ENCODE data around the gene GYPC.
"Not testable (repeated sequence)": the region's sequence is repeated elsewhere in the genome, so short reads cannot be mapped to it uniquely, and the experiment has no call there.

The GYPC gene, protein sequence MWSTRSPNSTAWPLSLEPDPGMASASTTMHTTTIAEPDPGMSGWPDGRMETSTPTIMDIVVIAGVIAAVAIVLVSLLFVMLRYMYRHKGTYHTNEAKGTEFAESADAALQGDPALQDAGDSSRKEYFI

DNA sequence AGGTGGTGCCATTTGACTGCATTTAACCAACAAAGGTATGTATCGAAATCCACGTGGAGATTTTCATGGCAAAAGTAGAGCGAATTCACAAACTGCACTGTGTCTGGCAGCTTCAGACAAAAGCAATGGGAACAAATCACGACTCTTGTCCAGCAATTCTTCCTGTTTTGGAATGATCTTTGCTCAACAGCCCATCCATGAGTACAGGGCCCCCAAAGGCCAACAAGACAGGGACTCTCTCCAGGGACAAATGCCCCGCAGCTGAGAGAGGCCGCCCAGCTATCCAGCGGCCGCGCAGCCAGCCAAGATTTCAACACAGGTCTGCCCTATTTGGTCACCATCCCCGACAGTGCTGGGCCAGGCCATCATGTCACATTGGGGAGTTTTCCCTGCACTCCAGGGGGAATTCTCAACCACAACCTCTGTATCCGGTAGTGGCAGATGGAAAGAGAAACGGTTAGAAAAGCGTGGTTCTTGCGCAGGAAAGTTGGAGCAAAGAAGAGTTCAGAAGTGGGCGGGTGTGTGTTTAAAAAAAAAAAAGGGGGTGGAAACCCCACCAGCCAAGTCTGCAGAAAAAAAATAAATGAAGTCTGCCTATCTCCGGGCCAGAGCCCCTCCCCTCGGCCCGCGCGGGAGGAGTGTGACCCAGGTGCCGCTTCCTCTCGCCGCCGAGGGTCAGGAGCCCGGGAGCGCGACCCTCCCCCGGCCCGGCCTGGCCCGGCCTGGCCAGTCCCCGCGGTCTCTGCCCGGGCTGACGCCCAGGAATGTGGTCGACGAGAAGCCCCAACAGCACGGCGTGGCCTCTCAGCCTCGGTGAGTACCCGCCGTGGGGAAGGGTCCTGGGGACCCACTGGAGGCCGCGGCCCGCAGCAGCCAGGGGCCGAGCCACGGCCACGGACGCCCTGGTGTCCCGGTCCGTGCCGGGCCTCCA is at the start of gene GYPC:
Gene GYPC (plus strand): TSS at position 659 of the 931 bp plus-strand sequence. CDS start 106 bp downstream, at position 765.
- DNase-seq (ENCODE audit: insufficient read length, low spot score) (no peak), FAIRE-seq (peak; percentile 28)

DNA sequence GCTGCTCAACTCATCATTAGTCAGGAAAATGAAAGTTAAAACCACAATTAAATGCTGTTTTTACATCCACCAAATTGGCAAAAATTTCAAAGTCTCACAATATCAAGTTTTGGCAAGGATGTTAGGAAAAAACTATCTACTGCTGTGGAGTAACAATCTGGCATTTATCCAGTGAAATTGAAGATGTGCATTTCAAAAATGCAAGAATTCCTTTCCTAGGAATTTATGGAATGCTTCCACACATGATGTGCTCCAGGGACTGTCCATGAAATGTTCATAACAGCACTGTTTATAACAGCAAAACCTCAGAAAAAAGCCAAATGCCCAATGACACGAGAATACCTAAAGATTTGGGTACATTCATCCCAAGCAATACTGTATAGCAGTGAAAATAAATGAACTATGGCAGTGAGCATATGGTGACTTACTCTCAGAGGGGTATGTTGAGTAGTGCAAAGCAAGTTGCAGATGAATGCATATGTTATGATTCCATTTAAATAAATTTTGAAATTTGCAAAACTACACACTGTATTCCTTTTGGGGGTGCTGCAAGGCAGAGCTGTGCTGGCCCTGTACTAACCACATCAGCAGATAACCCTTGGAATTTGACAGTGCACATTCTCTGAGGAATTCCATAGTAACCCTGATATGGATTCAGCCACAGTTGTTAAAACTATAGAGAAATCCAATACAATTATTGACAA is 41.3 kb upstream of the GYPC start:
- no peak for DNase-seq (ENCODE audit: insufficient read length, low spot score)
- no peak for FAIRE-seq

DNA sequence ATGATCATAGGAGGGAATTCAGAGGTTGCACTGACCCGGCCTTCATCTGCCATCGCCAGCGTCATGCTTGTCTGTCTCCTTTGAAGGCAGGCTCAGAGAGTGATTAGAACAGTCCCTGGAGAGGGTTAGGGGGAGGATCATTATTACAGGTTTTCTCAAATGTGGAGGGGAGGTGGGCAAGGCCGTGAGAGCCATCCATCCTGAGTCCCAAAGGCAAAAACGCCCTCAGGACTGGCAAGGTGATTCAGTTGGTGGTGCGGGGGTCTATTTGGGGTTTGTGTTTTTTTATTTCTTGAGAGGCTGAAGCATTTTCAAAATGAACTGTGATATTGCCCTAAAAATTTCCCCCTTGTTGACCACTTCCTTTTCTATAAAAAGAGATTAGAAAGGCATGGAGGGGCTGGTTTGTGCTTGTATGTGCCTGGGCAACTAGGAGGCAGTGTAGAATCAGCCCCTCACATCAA is 39.3 kb upstream of the GYPC start:
- no peak for FAIRE-seq
- DNase-seq (ENCODE audit: insufficient read length, low spot score): no peak

DNA sequence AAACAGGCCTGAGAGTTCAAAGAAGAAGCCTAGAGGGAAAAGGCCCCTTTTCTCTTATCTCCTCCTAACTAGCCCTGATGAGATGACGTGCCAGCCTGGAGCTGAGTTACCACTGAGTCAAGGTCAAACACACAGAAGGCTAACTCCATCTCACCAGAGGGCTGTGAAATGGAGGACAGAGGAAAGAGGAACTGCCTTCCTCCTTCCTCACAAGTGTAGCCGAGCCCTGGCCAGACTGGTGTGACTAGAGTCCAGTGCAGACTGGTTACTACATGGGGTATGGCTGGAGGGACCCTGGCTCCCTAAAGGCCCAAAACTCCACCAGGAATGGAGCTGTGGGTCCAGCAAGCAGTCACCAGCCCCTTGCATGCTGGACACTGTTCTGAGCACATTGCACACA is 35.7 kb upstream of the GYPC start:
- no peak for FAIRE-seq
- DNase-seq (ENCODE audit: insufficient read length, low spot score): no peak

DNA sequence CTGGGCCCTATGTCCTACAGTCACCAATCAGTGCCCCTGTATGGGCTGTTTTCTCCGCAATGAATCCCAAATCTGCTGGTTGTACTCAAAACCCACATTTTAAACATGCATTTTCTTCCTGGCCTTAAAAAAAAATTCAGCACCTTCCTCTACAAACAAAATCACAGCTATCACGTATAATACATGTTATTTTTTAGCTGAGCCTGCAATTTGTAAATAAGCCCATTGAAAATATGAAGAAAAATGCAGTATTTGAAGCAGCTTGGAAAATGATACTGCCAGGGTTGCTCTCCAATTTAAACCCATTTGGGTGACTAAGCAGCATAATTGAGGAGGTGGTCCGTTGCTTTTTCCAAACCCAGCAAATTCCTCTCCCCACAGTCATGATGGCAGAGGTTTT is 33.0 kb upstream of the GYPC start:
- no peak for DNase-seq (ENCODE audit: insufficient read length, low spot score)
- no peak for FAIRE-seq

DNA sequence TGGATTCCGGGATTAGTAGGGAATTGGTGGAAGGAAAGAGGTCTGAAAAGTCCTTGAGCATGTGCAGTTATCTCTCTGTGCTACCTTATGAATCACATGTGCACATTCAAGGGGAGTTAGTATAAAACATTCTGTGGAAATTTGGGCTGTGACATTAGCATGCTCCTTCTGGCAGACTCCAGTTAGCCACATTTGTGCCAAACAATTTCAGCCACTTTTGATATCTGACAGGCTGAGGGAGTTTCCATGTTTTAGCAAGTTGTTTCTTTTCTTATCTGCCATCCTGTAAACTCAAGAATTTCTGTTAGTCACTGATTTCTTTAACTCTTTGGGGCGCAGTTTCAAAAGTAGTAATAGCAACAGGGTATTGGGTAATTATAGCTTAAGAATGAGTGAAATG is 28.3 kb upstream of the GYPC start:
- DNase-seq (ENCODE audit: insufficient read length, low spot score) (no peak), FAIRE-seq (no peak)

DNA sequence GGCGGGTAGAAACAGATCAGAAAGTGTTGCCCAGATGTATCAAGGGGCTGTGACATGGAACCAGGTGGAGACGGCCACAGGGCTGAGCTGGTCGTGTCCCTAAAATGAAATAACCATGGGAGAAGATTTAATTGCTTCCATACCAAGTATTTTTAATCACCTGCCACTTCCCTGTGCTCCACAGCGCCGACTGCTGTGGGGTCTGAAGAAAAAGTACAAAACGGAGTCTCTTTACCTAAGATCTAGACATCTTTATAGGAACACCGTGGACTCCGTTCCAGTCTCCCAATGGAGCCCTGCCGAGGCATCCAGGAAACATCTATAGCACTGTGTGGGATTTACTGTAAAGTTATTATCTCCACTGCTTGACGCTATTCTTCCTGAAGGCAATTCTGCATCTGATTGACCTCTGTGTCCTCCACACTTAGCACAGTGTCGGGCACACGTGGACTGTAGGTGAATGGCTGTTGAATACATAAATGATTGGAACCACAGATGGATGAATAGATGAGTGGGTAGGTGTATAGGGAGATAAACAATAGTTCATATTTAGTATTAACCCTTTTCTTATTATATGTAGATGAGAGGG is 21.6 kb upstream of the GYPC start:
- DNase-seq (ENCODE audit: insufficient read length, low spot score) (no peak), FAIRE-seq (peak; percentile 71)

DNA sequence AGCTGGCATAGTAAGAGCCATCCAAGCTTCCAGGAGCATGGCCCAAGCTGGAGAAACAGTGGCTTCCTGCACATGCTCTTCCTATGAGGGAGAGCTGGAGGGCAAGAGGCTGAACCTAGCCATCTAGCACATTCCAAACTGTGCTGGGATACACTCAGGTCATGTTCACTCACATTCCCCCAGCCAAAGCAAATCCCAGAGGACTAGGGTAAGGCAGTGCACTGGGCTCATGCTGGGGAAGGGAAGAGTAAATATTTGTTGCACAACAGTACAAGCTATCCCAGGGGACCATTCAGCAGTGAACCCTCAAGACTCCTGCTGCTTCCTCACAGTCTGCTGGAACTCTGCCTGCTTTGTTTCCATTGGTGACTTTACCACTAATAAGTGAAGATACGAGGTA is 20.7 kb upstream of the GYPC start:
- no peak for FAIRE-seq
- DNase-seq (ENCODE audit: insufficient read length, low spot score): no peak

DNA sequence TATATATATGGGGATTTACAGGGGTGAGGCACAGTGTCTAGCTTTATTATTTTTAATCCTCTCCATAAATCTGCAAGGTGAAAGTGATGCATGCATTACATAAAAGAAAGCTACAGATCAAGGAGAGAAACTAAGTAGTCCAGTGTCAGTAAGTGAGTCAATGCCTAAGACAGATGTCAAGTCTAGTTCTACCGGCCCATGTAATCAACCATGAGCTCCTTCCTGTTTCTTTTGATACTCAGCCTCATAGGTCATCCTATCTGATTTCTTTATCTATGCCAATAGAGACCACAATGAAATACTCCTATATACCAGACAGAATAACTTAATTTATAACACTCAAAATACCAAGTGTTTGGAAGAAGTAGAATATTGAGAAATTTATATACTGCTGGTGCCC is 20.2 kb upstream of the GYPC start:
- no peak for DNase-seq (ENCODE audit: insufficient read length, low spot score)
- no peak for FAIRE-seq

DNA sequence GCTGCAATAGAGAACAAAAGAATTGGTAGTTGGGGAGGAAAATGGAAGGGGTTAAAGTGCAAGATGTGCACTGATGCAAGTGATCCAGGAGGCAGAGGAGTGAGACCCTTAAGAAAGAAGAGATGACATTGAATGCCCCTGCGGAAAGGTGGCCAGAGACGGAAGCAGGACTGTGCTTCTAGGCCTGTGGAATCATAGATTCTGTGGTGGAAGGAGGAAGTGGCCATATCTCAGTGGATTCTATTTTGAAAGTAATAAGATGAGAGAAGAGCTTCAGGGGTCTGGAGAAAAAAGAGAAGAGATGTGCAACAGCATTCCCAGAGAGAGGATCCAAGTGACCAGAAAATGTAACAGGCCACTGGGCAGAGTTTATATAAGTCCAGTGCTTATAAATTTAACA is 18.6 kb upstream of the GYPC start:
- DNase-seq (ENCODE audit: insufficient read length, low spot score) (no peak), FAIRE-seq (no peak)

DNA sequence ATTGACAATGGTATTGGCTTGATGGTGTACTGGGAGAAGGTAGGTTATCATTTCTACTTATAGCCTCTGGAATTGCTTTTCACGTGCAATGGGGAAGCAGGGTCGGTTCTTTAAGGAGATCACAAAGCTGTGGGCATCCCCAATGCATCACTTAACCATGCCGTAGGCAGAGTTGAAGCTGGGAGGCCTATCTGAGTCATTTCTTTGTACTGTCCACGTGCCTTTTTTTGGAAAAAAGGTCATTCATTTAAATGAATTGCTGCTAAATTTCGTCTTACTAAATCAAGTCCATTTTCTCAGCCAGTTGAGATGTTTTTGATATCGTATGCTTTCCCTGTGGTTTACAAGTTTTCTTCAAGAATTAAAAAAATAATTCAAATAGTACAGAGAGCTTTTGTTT is 17.2 kb upstream of the GYPC start:
- DNase-seq (ENCODE audit: insufficient read length, low spot score) (no peak), FAIRE-seq (no peak)

DNA sequence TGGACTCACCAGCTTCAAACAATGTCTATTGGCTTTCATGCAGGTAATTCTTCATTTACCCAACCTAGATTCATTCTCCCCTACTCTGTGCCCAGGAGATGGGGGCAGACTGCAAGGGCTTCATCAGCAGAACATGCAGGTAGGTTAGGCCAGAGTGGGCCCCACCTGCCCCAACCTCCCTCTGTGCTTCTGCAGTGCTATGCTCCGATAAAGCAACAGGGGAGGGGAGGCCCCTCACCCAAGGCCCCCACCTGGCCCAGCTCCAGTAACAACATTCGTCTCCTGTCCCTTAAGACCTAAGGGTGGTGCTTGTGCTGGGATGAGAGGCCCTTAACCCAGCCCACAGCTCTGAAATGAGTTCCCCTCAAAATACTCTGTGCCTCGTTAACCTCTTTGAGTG is 16.7 kb upstream of the GYPC start:
- FAIRE-seq (no peak), DNase-seq (ENCODE audit: insufficient read length, low spot score) (no peak)

DNA sequence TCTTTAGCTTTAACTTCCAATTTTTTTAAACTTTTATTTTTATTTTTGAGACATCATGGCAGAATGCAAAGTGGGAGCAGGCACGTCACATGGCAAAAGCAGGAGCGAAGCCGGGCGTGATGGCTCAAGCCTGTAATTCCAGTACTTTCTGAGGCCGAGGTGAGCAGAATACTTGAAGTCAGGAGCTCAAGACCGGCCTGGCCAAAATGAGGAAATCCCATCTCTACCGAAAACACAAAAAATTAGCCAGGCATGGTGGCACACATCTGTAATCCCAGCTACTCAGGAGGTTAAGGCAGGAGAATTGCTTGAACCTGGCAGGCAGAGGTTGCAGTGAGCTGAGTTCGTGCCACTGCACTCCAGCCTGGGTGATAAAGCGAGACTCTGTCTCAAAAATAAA is 14.7 kb upstream of the GYPC start:
- FAIRE-seq; DNase-seq (ENCODE audit: insufficient read length, low spot score): not testable (repeated sequence)

DNA sequence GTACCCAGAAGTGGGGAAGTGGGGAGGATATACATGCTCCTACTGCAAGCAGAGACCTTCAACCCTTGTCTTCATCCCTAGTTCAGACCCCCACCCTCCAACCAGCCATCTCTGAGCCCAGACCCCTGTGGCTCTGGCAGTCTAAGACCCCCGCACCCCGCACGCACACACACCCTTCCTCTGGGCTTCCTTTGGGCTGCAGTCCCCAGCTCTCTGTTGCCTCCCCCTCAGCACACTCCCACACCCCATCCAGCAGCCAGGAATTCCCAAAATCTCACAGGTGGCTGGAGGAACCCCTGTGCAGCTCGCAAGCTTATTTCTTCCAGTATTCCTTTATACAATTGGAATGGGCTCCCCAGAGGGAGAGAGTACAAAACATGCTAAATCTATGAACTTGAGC is 13.9 kb upstream of the GYPC start:
- FAIRE-seq (no peak), DNase-seq (ENCODE audit: insufficient read length, low spot score) (no peak)

DNA sequence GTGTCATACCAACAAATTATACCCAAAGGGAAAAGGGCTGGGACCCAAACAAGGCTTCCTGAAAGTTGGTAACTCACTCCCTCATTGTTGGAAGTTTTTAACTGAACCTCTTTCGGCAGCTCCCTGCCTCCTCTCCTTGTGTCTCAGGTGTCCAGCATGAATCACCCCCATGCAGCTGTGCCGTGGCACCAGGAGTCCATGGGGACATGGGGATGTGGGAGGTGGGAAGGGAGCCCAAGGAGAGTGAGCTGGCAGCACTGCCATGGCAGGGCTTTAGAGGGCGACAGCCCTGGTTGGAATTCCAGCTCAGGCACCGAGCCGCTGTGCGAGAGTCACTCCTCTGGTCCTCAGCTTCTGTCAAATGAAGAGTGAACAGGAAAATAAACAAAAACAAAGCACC is 12.5 kb upstream of the GYPC start:
- FAIRE-seq (no peak), DNase-seq (ENCODE audit: insufficient read length, low spot score) (no peak)

DNA sequence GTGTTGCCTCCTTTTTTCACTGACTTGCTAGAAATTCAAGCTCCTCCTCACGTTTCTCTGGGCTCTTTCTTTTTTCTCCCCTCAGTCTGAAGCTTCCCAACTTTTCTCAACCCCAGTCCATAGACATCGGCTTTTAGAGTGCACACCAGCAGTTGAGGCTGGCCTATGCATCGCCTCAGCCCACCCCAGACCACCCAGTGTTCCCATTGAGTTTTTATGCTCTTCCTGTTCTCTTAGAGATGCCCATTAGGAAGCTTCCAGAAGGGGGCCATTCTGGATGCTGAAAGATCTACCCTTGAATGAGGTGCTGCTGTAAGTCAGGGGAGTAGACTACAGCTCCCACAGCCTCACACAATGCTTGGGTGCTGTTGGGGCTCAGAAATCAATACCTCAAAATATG is 12.0 kb upstream of the GYPC start:
- DNase-seq (ENCODE audit: insufficient read length, low spot score) (no peak), FAIRE-seq (no peak)

DNA sequence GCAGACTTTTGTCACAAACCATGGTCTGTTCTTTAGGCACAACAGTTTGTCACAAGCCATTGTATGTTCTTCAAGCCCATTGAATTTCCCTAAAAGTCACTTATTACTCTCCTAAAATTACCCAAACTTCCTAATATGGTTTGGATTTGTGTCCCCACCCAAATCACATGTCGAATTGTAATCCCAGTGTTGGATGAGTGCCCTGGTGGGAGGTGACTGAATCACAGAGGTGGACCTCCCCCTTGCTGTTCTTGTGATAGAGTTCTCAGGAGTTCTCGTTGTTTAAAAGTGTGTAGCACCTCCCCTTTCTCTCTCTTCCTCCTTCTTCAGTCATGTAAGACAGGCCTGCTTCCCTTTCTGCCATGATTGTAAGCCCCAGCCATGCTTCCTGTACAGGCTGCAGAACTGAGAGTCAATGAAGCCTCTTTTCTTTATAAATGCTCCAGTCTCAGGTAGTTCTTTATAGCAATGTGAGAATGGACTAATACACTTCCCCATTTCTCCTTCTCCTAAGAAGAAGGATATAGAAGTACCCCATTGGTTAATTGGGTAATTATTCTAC is 11.2 kb upstream of the GYPC start:
- peak; percentile 23 for FAIRE-seq
- DNase-seq (ENCODE audit: insufficient read length, low spot score): no peak

DNA sequence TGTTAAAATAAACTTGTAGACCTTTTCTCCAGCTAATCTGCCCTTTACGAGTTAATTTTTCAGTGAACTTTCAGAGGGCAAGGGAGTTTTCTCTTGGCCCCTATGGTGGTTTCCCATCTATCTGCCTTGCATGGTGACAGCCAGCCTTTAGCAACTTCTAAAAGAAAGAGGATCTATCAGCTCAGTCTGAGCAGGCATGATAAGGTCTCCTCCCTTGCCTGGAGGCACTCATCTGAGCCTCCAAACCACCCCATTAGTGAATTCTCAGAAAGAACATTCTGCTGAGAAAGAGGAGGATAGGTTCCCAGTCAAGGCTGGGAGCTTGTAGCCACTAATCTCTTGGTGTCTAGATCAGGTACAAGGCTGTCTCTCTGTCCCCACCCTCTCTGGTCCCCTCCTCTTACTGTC is 10.7 kb upstream of the GYPC start:
- FAIRE-seq (no peak), DNase-seq (ENCODE audit: insufficient read length, low spot score) (no peak)

DNA sequence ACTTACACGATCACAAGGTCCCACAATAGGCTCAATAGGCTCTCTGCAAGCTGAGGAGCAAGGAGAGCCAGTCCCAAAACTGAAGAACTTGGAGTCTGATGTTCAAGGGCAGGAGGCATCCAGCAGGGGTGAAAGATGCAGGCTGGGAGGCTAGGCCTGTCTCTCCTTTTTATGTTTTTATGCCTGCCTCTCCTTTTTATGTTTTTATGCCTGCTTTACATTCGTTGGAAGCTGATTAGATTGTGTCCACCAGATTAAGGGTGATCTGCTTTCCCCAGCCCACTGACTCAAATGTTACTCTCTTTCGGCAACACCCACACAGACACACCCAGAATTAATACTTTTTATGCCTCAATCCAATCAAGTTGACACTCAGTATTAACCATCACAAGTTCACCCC is 9.9 kb upstream of the GYPC start:
- DNase-seq (ENCODE audit: insufficient read length, low spot score) (no peak), FAIRE-seq (no peak)

DNA sequence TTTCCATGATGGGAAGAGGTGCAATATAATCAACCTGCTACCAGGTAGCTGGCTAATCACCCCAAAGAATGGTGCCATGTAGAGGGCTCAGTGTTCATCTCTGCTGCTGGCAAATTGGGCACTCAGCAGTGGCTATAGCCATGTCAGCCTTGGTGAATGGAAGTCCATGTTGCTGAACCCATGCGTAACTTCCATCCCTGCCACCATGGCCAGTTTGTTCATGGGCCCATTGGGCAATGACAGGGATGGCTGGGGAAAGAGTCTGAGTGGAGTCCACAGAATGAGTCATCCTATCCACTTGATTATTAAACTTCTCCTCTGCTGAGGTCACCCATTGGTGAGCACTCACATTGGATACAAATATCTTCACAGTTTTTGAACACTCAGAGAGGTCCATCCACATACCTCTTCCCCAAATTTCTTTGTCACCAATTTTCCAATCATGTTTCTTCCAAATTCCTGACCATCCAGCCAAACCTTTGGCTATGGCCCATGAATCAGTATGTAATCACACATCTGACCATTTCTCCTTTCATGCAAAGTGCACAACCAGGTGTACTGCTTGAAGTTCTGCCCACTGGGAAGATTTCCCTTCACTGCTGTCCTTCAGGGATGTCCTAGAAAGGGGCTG is 8.1 kb upstream of the GYPC start:
- not testable (repeated sequence) for FAIRE-seq

More for the DNA sequence above, 8.1 kb upstream of the GYPC start:
- DNase-seq (ENCODE audit: insufficient read length, low spot score): not testable (repeated sequence)

Data from GM19239 (cell line).